Measurements from ENCODE around the gene SFT2D1.

SFT2D1 gene

DNA sequence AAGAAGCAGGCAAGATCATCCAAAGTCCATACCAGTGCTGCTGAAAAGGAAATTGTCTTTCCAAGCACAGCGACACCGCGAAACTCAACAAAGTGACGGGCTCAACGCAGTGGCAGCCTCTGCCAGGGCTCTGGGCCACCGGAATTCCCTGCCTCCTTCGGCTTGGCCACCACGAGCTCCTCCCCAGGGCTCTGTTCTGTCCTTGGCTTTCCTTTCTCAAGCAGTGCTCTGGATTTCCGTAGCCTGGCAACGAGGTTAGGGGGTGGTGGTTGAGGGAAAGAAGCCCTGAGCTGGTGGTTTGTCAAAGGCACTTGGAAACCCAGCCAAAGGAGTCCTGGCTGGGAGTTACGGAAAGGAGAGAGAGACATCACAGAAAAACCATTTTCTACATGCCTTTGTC lies 65.3 kb downstream of the SFT2D1 start:
- TF ChIP-seq EZH2 (optimal IDR thresholded peaks at IDR 0.05; ENCODE audit: low read depth, low read length): no peak
- no peak for TF ChIP-seq EZH2phosphoT487 (IDR thresholded peaks at IDR 0.05; ENCODE audit: low read length)
- TF ChIP-seq, protein P1, sequence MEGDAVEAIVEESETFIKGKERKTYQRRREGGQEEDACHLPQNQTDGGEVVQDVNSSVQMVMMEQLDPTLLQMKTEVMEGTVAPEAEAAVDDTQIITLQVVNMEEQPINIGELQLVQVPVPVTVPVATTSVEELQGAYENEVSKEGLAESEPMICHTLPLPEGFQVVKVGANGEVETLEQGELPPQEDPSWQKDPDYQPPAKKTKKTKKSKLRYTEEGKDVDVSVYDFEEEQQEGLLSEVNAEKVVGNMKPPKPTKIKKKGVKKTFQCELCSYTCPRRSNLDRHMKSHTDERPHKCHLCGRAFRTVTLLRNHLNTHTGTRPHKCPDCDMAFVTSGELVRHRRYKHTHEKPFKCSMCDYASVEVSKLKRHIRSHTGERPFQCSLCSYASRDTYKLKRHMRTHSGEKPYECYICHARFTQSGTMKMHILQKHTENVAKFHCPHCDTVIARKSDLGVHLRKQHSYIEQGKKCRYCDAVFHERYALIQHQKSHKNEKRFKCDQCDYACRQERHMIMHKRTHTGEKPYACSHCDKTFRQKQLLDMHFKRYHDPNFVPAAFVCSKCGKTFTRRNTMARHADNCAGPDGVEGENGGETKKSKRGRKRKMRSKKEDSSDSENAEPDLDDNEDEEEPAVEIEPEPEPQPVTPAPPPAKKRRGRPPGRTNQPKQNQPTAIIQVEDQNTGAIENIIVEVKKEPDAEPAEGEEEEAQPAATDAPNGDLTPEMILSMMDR (IDR thresholded peaks at IDR 0.05; ENCODE audit: low read length): no peak
- no peak overlapping the region for H2AFZ ChIP-seq (ENCODE audit: low read length)
- no peaks in the 10 kb centered on the region for H3K79me2 ChIP-seq (ENCODE audit: low read length)
- no peak overlapping the region for H3K9ac ChIP-seq (ENCODE audit: low read length)
- no peaks in the 10 kb centered on the region for H3F3A ChIP-seq (ENCODE audit: insufficient read depth, low read length)
- H3K4me3 ChIP-seq (ENCODE audit: low read length): no peak overlapping the region
- H3K27ac ChIP-seq (ENCODE audit: low read length): no peak overlapping the region
- no peaks in the 10 kb centered on the region for H4K20me1 ChIP-seq (ENCODE audit: insufficient read depth, low read length)
- no peak for DNase-seq
- H3K27me3 ChIP-seq (replicated peaks; ENCODE audit: insufficient read depth, low read length): no peaks in the 10 kb centered on the region
- H3K4me2 ChIP-seq (ENCODE audit: low read depth, low read length): no peak overlapping the region
- H3K9me3 ChIP-seq (replicated peaks; ENCODE audit: insufficient read depth, low read length): no peaks in the 10 kb centered on the region
- H3K36me3 ChIP-seq (replicated peaks; ENCODE audit: insufficient read depth, low read length): no peaks in the 10 kb centered on the region
- H3K9me2 ChIP-seq (replicated peaks; ENCODE audit: insufficient read depth, low read length): no peaks in the 10 kb centered on the region
- H3K4me1 ChIP-seq (ENCODE audit: low read length): no peaks in the 10 kb centered on the region

DNA sequence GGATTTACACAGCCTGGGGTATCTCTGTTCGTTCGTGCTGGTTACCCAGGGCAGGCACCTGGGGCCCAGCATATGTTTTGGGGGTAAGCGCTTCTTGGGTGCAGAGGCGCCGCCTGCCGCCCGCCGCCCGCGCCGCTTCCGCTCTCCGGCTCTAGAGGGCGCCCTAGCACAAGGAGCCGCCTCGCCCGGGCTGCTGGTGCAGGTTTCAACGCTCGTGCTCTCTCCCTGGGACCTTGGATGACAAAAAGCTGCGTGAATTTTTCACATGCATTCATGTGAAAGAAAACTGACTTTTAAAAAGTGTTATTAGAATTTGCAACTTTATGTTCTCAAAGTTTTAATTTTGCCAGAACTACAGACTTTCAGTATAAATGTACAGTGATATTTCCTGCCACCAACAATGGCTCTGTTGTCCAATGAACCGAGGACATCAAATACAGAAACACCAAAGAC lies 66.6 kb downstream of the SFT2D1 start:
- H3K9me3 ChIP-seq (replicated peaks; ENCODE audit: insufficient read depth, low read length): no peaks in the 10 kb centered on the region
- no peak overlapping the region for H3K4me3 ChIP-seq (ENCODE audit: low read length)
- no peak overlapping the region for H3K9ac ChIP-seq (ENCODE audit: low read length)
- TF ChIP-seq EZH2phosphoT487 (IDR thresholded peaks at IDR 0.05; ENCODE audit: low read length): no peak
- TF ChIP-seq, protein P1 (IDR thresholded peaks at IDR 0.05; ENCODE audit: low read length): peak; percentile 88
- H3K27ac ChIP-seq (ENCODE audit: low read length): no peak overlapping the region
- H4K20me1 ChIP-seq (ENCODE audit: insufficient read depth, low read length): no peaks in the 10 kb centered on the region
- peak; percentile 50 for DNase-seq
- H3F3A ChIP-seq (ENCODE audit: insufficient read depth, low read length): no peaks in the 10 kb centered on the region
- no peaks in the 10 kb centered on the region for H3K36me3 ChIP-seq (replicated peaks; ENCODE audit: insufficient read depth, low read length)
- H3K27me3 ChIP-seq (replicated peaks; ENCODE audit: insufficient read depth, low read length): no peaks in the 10 kb centered on the region
- no peak overlapping the region for H3K4me2 ChIP-seq (ENCODE audit: low read depth, low read length)
- no peaks in the 10 kb centered on the region for H3K9me2 ChIP-seq (replicated peaks; ENCODE audit: insufficient read depth, low read length)
- H2AFZ ChIP-seq (ENCODE audit: low read length): no peak overlapping the region
- no peaks in the 10 kb centered on the region for H3K79me2 ChIP-seq (ENCODE audit: low read length)
- no peaks in the 10 kb centered on the region for H3K4me1 ChIP-seq (ENCODE audit: low read length)

DNA sequence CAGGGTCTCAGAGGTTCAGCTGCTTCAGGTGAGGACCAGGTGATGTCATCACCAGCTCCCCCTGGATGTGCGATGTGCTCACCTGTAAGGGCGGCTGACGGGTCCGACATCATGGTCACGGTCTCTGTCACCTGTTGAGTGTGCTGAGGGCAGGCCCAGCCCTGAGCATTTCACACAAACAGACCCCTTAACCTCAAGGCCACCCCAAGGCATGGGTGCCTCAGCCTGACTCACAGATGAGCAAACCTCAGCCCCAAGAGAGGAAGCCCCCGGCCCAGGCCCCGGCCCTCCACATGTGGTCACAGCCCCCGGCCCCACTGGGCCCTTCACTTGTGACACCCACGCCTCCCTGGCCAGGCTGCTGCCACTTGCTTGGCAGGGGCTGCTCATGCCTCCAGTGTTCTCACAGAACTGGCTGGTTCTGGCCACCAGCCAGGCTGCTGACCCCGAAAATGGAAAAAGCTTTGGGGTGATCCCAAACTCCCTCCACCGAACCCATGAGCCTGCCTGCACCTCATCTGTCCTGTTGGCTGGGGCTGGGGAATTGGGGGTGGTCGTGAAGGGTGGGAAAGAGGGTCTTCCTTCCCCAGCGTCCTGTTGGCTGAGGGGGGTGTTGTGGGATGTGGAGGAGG lies 67.5 kb downstream of the SFT2D1 start:
- Histone ChIP-seq H3F3A (ENCODE audit: insufficient read depth, low read length) (no peaks in the 10 kb centered on the region), H4K20me1 (ENCODE audit: insufficient read depth, low read length) (no peaks in the 10 kb centered on the region), H3K27me3 (replicated peaks; ENCODE audit: insufficient read depth, low read length) (no peaks in the 10 kb centered on the region), H3K9me2 (replicated peaks; ENCODE audit: insufficient read depth, low read length) (no peaks in the 10 kb centered on the region), H3K36me3 (replicated peaks; ENCODE audit: insufficient read depth, low read length) (no peaks in the 10 kb centered on the region), H3K27ac (ENCODE audit: low read length) (no peak overlapping the region), H3K4me3 (ENCODE audit: low read length) (no peak overlapping the region), H2AFZ (ENCODE audit: low read length) (no peak overlapping the region), H3K9ac (ENCODE audit: low read length) (no peak overlapping the region), H3K9me3 (replicated peaks; ENCODE audit: insufficient read depth, low read length) (no peaks in the 10 kb centered on the region), H3K4me2 (ENCODE audit: low read depth, low read length) (no peak overlapping the region), H3K79me2 (ENCODE audit: low read length) (no peaks in the 10 kb centered on the region), H3K4me1 (ENCODE audit: low read length) (no peaks in the 10 kb centered on the region)
- TF ChIP-seq EZH2phosphoT487 (IDR thresholded peaks at IDR 0.05; ENCODE audit: low read length) (no peak), EZH2 (optimal IDR thresholded peaks at IDR 0.05; ENCODE audit: low read depth, low read length) (no peak)
- TF ChIP-seq, protein P1 (IDR thresholded peaks at IDR 0.05; ENCODE audit: low read length): no peak
- no peak for DNase-seq
